GM19372 (cell line): Measurements from ENCODE around the gene FAM20C.
"Not testable (repeated sequence)": the region's sequence is repeated elsewhere in the genome, so short reads cannot be mapped to it uniquely, and the experiment has no call there.

ENCODE experiments used
- ATAC-seq: cut with Tn5 transposase; IDR thresholded peaks from one replicate; pipeline ENCODE4 v1.9.1; 2021; ENCODE audit warnings: mild to moderate bottlenecking, low read depth, moderate library complexity; ENCODE audit not compliant: unreplicated experiment

Gene FAM20C

DNA sequence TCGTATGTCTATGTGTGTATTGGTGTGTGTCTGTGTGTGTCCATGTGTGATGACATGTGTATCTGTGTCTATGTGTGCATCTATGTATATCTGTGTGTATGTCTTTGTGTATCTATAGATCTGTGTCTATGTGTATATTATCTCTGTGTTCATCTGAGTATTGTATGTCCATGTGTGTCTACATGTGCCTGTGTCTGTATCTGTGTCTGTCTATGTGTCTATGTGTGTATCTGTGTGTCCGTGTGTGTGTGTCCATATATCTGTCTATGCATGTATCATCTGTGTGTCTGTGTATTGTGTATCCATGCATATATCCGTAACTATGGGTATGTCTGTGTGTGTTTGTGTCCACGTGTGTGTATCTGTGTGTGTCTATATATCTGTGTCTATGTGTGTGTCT, 2.7 kb upstream of the FAM20C start:
- no peak for ATAC-seq

DNA sequence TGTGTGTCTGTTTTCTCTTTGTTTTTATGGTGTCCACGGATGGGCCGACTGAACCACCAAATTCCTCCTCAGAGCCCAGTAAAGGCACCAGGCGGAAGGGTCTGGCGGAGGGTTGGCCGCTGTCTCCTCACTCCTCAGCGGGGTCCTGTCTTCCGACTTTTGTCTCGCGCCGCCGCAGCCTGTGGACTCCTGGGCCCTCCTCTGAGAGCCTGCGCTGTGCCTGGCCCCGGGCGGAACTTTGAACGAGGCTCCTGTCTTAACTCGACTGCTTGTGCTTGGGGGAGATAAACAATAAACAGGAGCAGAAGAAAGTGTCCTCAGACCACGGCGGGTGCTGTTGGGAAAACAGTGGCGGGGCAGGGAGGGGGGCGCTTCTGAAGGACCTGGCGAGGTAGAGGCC, 2.2 kb upstream of the FAM20C start:
- ATAC-seq = no peak

DNA sequence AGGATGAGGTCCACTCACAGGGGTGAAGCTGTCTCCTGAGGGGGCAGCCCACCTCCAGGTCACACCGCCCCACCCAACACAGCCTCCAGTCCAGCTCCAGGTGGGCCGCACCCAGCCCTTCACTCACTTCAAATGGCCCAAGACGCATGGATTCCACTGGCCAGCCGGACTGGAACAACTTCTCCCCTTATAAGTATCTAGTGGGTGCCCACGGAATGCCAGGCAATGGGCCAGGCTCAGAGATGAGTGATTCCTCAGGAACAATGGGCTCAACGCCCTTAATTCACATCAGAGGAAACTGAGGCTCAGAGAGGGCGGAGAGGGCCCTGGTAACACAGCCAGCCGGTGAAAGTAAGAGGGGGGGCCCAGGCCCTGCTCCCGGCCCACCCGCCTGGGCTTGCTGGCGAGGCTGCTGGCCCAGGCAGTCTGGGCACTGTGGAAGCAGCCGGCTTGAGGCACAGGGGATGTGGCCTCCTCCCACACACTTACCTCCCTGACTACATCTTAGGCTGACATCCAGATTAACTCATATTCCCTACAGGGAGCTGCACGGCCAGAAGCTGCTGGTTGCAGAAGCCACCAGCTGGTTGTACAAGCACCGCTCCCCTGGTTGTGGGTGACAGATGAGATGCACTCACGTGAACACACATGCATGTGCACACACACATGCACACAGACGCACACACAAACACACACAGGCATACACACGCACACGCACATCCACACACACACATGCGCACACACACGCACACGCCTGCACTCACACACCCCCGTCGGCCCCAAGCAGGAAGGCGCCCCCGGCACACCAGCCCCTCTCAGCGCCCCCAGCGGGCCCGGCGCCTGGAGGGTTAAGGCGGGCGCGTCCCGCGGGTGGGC, 1.0 kb upstream of the FAM20C start:
- no peak for ATAC-seq

DNA sequence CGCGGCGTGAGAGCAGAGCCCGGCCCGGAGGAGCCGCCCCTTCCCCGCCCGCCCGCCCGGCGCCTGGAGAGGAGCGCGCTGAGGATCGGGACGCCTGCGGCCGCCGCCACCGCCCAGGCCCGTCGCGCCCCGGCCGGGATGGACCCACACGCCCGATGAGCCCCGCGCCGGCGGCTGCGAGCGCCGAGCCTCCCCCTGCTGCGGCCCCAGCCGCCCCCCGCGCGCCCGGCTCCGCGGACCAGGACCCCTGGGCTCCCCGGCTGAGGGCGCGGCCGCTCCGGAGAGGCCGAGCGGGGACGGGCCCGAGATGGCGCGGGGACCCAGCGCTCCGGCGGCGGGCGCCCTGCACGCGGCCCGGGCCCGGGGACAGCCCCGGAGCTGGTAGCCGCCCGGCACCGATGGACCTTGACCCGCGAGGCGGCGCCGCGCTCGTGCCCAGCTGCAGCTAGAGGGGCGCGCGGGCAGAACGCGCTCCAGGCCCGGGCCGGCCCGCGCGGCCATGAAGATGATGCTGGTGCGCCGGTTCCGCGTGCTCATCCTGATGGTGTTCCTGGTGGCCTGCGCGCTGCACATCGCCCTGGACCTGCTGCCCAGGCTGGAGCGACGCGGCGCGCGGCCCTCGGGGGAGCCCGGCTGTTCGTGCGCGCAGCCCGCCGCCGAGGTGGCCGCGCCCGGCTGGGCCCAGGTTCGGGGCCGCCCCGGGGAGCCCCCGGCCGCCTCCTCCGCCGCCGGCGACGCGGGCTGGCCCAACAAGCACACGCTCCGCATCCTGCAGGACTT, 520 bp downstream of the FAM20C start:
- no peak for ATAC-seq

DNA sequence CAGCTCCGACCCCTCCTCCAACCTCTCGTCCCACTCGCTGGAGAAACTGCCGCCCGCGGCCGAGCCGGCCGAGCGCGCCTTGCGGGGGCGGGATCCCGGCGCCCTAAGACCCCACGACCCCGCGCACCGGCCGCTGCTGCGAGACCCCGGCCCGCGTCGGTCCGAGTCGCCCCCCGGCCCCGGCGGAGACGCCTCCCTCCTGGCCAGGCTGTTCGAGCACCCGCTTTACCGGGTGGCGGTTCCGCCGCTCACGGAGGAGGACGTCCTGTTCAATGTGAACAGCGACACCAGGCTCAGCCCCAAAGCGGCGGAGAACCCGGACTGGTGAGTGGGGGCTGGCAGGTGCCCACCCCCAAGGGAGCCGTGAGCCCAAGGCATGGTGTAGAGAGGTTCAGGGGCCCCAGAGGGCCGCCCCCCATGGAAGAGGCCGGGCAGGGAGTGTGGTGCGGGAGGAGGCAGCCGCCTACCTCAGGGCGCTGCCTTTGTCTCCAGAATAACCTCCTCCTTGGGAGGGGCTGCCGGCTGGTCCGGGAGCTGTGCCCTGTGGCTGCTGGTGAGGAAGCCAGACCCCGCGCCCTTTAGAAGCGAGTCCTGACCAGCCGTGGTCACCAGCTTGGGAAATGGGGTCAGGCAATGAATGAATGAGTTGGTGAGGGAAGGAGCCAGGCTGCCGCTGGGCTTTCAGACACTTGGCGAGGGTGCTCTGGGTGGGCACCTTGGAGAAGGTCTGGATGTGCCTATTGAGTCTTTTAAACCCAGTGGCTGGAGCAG, 1.3 kb downstream of the FAM20C start:
- no peak for ATAC-seq

DNA sequence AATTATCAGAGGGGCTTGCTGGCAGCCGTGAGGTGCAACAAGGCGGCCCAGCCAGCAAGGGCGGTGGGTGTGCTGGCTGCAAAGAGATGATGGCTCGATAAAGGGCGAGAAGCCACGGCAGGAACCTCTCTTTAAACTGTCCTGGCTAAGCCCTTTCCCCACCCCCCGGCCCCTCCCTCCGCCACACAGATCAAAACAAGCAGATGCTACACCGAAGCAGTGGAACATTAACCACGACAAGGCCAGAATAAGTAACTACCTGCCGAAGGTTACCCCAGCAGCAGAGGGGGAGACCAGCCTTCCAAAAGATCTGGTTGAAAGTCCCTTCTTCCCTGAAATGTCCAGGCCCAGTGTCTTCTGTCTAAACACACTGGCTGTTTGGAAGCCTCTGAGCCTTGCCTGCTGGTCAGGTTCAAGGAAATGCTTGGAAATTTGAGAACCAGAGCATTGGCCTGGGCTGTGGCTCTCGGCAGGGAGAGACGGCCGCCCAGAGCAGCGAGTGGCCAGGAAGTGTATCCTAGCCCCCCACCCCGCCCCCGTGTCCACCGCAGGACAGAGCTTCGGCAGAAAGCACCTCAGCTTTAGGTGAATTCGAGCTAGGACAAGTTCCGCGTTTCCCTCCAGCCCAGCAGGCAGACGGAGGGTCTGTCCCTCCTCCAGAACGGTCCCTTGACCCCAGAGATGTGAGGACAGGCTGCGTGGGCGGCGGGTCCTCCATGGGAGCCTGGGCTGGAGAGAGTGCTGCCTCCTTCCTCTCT, 2.1 kb downstream of the FAM20C start:
- no peak for ATAC-seq

DNA sequence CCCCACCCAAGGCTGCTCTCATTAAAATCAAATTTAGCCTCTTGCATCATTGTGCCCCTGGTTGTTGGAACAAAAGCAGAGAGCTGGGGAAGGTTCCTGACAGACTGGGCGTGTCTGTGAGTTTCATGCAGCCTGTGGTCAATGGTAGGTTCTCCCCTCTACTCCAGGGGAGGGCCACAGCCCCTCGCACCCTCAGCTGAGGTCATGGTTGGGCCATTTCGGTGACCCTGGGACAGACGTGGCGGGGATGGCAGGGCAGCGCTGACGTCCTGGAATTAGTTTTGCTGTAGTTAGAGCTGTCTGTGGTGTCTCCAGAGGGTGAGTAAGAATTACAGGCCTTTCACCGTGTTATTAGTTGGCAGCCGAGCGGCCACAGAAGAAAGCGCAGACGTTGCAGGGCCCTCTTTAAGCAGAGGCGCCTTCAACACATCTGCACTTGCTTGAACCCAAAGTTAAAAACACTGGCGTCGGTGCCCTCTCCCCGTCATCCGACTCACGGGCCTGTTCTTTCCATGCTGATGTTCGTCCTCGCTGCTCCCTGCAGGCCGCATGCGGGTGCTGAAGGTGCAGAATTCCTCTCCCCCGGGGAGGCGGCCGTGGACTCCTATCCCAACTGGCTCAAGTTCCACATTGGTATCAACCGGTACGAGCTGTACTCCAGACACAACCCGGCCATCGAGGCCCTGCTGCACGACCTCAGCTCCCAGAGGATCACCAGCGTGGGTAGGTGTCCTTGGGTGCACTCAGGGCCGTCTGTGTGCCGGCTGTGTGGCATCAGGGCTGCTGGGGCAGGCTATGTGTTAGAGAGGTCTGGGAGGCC, 2.8 kb downstream of the FAM20C start:
- no peak for ATAC-seq

DNA sequence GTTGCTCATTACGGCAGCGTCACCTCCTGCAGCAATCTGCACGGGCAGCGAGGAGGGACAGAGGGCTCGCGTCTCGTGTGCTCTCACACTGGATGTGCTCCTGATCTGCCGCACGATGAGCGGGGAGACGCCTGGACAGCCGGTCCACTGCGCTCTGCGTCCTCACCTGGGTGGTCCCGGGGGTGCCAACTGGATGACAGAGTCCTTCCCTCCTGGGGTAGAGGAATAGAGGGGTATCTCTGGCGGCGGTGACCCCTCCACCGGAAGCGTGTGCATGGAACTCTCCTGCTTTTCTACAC, 3.4 kb downstream of the FAM20C start:
- no peak for ATAC-seq

DNA sequence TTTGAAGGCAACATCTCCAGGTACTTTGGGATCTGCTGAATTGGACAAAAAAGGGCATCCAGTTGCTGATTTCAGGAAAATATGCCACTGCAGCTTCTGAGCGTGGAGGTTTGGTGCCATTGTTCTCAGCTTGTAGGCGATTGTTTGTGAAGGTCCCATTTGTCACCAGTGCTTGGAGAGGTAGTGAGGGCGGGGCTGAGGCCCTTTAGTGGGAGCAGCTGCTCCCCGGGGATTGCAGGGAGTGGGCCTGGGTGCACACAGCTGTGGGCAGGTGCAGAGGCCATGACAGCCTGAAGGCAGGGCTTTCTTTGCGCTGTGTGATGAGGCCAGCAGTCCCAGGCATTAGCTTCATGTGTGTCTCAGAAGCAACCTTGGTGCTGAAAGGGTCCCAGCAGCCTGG, 3.9 kb downstream of the FAM20C start:
- ATAC-seq = no peak

DNA sequence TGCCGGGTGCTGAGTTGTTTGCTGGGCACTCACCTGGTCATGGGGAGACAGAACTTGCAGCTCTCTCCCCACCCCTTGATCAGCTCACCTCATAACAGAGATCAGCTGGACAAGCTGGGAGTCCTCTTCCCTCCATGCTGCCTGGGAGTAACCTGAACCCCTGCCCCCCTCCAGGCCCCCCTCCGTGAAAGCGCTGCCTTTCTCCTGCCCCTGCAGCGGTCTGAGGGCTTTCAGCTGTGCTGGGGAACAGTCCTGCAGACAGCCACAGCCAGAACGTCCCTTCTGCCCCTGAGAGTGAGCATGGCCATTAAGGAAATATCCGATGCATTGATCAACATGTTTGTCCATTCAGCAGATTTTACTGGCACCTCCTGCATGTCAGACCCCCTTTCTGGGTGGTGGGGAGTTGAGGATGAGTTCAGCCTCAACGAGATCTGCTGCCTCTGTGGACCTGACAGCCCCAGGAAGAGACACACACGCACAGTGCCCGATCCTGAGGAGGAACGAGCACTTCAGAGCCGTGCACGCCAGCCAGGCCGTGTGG, 4.5 kb downstream of the FAM20C start:
- no peak for ATAC-seq

DNA sequence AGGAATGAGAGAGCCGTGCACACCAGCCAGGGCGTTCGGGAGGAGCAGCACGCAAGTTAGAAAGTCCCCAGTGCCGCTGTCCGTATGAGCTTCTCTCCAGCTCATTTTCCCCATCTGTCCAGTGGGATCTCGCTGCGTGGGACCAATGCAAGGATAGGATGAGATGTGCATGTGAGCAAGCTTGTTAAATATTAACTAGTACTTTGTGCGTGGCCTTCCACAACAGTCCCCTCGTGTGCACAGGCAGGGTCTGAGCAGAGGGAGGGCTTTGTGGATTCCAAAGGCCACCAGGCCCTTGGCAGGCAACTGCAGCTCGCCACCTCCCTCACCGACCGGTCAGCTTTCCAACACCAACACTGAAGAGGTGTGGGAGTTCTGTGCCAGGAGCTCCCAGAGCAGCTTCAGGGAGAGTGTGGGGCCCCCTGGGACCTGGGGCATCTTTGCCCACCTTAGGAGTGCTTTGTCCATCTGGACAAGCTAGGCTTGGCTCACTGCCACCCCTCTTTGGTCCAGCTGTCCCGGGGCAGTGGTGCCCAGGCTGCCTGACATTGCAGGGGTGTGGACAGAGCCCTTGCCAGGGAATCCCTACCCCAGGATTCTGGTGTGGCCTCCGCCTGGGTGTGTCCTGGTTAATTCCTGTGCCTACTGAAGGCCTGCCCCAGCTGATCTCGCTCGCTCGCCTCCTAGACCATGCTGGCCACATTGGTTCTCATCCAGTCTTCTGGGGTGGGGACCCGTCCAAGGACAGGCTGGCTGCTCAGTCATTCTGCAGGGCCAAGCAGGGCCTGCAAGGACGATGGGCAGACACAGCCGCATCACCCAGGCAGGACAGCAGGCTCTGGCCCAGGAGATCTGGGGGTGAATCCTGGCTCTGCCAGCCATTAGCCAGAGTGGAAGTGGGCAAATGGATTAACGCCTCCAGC, 5.3 kb downstream of the FAM20C start:
- no peak for ATAC-seq

DNA sequence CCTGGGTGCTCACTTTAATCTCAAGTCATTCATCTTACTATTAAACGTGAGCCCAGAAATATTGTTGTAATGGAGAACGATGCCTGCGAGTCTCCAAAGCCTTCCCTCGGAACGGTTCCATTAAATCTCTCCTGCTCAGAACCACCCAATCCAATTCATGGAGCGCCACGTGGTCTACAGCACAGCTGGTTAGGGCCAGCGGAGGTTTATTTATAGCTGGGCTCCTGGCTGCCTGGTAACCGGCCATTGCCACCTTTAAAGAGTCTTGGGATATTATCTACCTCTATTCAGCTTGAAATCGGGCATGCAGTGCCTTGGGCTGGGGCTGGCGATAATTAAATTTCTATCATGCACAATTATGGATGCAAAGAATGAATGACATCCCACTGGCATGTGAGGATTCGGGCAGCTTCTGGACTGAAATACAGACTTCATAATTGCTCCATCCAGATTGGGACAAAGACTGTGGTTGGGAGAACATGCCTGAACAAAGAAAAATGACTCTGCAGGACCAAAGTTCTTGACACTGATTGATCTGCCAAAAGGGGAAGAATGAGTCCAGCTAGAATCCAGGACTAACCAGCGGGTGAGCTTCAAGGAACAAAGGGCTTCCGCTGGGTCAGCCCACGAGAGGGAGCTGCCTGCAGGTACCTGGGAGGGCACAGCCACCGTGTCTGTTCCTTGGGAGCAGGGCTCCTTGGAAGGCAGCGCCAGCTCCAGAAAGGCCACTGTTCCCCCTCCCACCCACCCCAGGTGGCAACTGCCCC, 7.3 kb downstream of the FAM20C start:
- ATAC-seq = no peak

DNA sequence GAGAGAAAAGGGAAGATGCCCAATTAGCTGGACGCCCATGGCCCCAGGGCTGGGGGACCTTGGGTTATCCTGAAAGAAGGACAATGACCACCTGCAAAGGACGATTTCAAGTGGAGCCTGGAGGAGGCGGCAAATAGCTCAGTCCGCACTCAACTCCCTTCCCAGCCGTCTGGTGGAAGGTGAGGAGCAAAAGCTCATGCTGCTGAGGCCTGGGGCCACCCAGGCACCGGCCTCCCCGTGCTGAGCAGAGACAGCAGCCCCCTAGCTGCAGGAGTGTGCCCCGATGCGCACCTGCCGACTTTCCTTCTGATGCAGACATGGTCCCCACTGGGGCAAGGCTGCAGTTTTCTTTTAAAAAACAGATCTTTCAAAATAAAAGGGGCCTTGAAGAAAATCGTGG, 7.9 kb downstream of the FAM20C start:
- ATAC-seq = no peak

DNA sequence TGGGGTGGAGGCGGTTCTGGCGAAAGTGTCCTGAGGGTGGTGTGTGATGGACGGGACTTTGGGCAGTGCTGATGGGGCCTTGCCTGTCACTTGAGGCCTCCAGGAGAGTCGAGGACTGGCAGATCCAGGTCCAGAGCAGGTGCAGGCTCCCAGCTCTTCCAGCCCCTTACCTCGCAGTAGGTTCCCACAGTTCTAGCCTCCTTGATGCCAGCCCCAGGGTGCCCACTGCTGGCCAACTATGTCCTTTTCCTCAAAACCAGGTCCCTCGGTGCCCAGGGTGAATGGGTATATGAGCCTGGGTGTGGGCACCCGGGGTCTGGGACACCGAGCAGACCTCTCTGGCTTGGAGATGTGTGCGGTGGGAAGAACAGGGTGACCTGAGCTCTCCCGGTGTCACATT, 8.3 kb downstream of the FAM20C start:
- ATAC-seq = no peak

DNA sequence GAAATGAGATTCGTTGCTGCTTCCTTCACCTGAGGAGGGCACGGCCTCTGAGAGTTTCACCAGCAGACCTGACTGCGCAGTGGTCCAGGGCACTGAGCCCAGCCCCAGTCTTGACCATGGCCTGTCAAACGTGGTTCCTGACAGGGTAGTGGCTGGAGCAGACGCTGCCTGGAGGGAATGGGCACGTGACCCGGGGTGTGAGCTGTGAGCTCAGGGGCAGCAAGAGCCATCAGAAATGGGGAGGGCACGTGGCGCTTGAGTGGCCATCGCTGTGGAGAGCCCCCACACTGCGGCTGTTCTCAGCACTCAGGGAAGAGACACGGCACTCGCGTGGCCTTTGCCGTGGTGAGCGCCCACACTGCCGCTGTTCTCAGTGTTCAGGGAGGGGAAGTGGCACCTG, 12.0 kb downstream of the FAM20C start:
- ATAC-seq = no peak

DNA sequence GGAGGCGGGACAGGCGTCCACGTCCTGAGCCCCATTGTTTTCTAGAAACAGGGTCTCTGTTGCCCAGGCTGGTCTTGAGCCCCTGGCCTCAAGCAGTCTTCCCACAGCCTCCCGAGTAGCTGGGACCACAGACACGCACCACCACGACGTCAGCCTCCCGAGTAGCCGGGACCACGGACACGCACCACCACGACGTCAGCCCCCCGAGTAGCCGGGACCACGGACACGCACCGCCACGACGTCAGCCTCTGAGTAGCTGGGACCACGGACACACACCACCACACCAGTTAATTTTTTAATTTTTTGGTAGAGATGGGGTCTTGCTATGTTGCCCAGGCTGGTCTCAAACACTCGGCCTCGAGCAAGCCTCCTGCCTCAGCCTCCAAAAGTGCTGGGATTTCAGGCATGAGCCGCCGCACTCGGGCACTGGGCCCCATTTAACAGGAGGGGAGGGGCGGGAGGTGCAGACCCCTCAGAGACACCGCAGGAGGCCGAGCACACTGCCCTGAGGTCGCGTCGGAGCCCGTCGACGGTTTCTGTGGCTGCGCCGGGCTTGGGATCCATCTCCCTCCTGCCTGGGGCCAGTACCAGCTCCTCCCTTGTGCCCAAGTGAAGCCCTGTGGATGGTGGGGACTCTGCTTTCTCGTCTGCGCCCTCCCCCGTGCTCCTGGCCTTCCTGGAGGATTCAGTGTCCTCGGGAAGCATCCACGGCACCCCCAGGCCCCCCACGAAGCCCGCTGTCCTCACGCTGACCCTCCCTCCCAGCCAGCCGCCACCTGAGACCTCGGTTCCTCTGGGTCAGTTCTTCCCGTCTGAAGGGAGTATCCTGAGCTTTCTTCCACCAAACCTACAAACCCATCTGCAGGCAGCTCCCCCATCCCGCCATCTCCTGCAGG, 13.0 kb downstream of the FAM20C start:
- ATAC-seq = no peak

DNA sequence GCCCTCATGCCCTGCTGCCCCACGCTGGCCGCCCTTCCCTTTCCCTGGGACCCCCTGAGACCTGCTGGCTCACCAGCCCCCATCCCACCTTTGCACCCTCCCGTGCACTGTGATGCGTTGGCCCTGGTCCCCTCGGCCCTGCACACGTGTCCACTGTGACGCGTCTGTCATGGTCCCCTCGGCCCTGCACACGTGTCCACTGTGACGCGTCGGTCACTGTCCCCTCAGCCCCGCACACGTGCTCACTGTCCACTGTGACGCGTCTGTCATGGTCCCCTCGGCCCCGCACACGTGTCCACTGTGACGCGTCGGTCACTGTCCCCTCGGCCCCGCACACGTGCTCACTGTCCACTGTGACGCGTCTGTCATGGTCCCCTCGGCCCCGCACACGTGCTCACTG, 14.0 kb downstream of the FAM20C start:
- ATAC-seq = not testable (repeated sequence)
